ENCODE measurements around the gene MEIG1. TPM values are rescaled to one million over a fixed set of nuclear protein-coding genes. Genes with fewer than 3 reads are reported as not detected.
"Not testable (repeated sequence)": the region's sequence is repeated elsewhere in the genome, so short reads cannot be mapped to it uniquely, and the experiment has no call there.

The MEIG1 gene
- total RNA-seq, 1 experiment from 2014 or later: 1.6 TPM

DNA sequence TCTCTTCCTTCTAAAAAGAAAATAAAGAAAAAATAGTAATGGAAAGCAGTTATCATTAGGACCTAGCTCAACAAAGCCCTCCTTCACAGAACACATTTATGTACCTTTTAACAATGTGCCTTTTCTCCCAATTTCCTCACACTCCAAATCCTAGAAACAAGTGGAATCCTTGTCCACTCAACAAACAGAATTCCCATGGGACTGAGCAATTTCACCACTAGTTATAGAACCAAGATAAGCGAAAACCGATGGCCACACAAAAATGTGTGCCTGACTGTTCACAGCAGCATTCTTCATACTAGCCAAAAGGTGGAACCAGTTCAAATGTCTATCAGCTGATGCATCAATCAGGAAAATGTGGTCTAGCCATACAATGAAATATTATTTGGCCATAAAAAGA lies 22.6 kb upstream of the MEIG1 start:
- DNase-seq (no peak), ATAC-seq (no peak)
- Histone ChIP-seq H2AFZ (ENCODE audit: low read length) (no peak overlapping the region), H3K27me3 (ENCODE audit: low read length) (no peaks in the 10 kb centered on the region), H3K9me2 (replicated peaks; ENCODE audit: low read length) (no peaks in the 10 kb centered on the region), H3K4me1 (ENCODE audit: insufficient read depth, low read length) (no peaks in the 10 kb centered on the region), H3K4me2 (ENCODE audit: low read length) (no peak overlapping the region), H3K36me3 (ENCODE audit: low read depth, low read length) (no peaks in the 10 kb centered on the region), H3K27ac (ENCODE audit: low read length) (no peak overlapping the region), H3K79me2 (ENCODE audit: low read length) (no peaks in the 10 kb centered on the region), H4K20me1 (ENCODE audit: low read length) (no peaks in the 10 kb centered on the region), H3K4me3 (ENCODE audit: low read length) (no peak overlapping the region), H3F3A (ENCODE audit: low read length, unreplicated experiment) (no peaks in the 10 kb centered on the region), H3K9me3 (ENCODE audit: low read length) (no peaks in the 10 kb centered on the region), H3K9ac (ENCODE audit: low read length) (no peak overlapping the region)
- intact Hi-C loops (cut with micrococcal nuclease): no loop called here
- no peak for TF ChIP-seq EZH2phosphoT487 (IDR thresholded peaks at IDR 0.05; ENCODE audit: borderline replicate concordance, low read length)
- TF ChIP-seq EZH2 (IDR thresholded peaks at IDR 0.05; ENCODE audit: low read length, unreplicated experiment): no peak
- TF ChIP-seq, protein P1, sequence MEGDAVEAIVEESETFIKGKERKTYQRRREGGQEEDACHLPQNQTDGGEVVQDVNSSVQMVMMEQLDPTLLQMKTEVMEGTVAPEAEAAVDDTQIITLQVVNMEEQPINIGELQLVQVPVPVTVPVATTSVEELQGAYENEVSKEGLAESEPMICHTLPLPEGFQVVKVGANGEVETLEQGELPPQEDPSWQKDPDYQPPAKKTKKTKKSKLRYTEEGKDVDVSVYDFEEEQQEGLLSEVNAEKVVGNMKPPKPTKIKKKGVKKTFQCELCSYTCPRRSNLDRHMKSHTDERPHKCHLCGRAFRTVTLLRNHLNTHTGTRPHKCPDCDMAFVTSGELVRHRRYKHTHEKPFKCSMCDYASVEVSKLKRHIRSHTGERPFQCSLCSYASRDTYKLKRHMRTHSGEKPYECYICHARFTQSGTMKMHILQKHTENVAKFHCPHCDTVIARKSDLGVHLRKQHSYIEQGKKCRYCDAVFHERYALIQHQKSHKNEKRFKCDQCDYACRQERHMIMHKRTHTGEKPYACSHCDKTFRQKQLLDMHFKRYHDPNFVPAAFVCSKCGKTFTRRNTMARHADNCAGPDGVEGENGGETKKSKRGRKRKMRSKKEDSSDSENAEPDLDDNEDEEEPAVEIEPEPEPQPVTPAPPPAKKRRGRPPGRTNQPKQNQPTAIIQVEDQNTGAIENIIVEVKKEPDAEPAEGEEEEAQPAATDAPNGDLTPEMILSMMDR (conservative IDR thresholded peaks at IDR 0.05; ENCODE audit: low read depth, low read length): no peak
- ChIA-PET CTCF (no interaction called here), POLR2A (ENCODE audit: unreplicated experiment) (no interaction called here)
- no TSS peak for BruUV-seq (replicated peaks)

DNA sequence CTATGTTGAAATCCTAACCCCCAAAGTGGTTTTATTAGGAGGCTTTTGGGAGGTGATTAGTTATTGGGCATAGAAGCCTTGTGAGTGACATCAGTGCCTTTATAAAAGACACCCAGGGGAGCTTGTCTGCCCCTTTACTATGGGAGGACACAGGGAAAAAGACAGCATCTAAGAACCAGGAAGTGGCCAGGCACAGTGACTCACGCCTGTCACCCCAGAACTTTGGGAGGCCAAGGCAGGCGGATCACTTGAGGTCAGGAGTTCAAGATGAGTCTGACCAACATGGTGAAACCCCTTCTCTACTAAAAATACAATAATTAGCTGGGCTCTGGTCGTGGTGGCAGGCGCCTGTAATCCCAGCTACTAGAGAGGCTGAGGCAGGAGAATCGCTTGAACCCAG lies 20.2 kb upstream of the MEIG1 start:
- H3K9me3 ChIP-seq (ENCODE audit: low read length); DNase-seq; H3K27ac ChIP-seq (ENCODE audit: low read length); H3K4me2 ChIP-seq (ENCODE audit: low read length); ATAC-seq; CTCF ChIA-PET; H3F3A ChIP-seq (ENCODE audit: low read length, unreplicated experiment); H3K36me3 ChIP-seq (ENCODE audit: low read depth, low read length); H3K79me2 ChIP-seq (ENCODE audit: low read length); H3K4me1 ChIP-seq (ENCODE audit: insufficient read depth, low read length); H2AFZ ChIP-seq (ENCODE audit: low read length); H3K9ac ChIP-seq (ENCODE audit: low read length); H3K27me3 ChIP-seq (ENCODE audit: low read length); BruUV-seq (replicated peaks); POLR2A ChIA-PET (ENCODE audit: unreplicated experiment); H4K20me1 ChIP-seq (ENCODE audit: low read length); H3K9me2 ChIP-seq (replicated peaks; ENCODE audit: low read length); H3K4me3 ChIP-seq (ENCODE audit: low read length); intact Hi-C loops (cut with micrococcal nuclease): not testable (repeated sequence)

DNA sequence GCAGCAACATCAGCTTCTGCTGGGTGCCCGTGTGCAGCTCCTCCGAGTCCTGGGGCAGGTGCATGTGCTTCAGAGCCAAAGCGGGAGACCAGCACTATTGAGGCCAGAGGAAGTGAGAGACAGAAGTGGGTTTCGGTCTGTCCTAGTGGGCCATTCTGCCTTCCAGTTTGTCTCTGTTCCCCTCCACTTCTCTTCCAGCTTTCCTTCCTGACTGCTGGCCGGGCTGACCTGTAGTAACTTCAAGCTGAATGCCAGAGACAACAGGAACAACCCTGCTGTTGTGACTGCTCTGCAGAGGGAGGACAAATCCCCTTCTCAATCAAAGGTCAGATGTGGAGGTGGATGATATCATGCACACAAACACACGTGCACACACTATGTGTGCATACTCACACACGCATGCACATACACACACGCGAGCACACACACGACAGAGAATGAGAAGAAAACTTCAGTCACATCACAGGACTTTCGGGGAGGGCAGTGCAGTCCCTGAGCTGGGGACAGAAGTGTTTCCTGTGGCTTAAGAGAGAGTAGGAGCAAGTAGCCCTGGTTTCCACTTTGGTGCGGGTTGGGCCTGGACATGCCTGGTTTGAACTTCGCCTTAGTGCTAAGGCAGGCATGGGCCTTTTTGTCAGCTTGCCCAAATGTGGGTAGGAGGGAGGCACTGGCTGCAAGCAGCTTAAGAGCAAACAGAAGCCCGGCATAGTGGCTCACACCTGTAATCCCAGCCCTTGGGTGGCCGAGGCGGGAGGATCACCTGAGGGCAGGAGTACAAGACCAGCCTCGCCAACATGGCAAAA lies 16.8 kb upstream of the MEIG1 start:
- H3K9ac ChIP-seq (ENCODE audit: low read length); H3K4me2 ChIP-seq (ENCODE audit: low read length); ATAC-seq; H3K27ac ChIP-seq (ENCODE audit: low read length); H2AFZ ChIP-seq (ENCODE audit: low read length); intact Hi-C loops (cut with micrococcal nuclease); H3K36me3 ChIP-seq (ENCODE audit: low read depth, low read length); H3K4me3 ChIP-seq (ENCODE audit: low read length); H3K79me2 ChIP-seq (ENCODE audit: low read length); H3K9me2 ChIP-seq (replicated peaks; ENCODE audit: low read length); DNase-seq; POLR2A ChIA-PET (ENCODE audit: unreplicated experiment); BruUV-seq (replicated peaks); H3K9me3 ChIP-seq (ENCODE audit: low read length); H3F3A ChIP-seq (ENCODE audit: low read length, unreplicated experiment); CTCF ChIA-PET; H4K20me1 ChIP-seq (ENCODE audit: low read length); H3K4me1 ChIP-seq (ENCODE audit: insufficient read depth, low read length); H3K27me3 ChIP-seq (ENCODE audit: low read length): not testable (repeated sequence)

DNA sequence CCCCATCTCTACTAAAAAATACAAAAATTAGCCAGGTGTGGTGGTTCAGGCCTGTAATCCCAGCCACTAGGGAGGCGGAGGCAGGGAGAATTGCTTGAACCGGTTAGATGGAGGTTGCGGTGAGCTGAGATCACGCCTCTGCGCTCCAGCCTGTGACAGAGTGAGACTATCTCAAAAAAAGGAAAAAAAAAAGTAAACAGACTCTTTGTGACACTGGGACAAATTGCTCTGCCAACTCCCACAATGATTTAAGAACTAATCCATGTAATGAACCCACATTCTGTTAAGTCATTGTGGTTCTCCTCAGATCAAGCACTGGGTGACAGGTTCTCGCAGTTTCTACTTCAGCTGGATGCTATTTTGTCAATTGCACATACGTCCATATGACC lies 16.2 kb upstream of the MEIG1 start:
- H3K9me2 ChIP-seq (replicated peaks; ENCODE audit: low read length); H2AFZ ChIP-seq (ENCODE audit: low read length); H3K36me3 ChIP-seq (ENCODE audit: low read depth, low read length); POLR2A ChIA-PET (ENCODE audit: unreplicated experiment); H3K79me2 ChIP-seq (ENCODE audit: low read length); H3F3A ChIP-seq (ENCODE audit: low read length, unreplicated experiment); H3K4me3 ChIP-seq (ENCODE audit: low read length); H3K27me3 ChIP-seq (ENCODE audit: low read length); H4K20me1 ChIP-seq (ENCODE audit: low read length); ATAC-seq; H3K4me1 ChIP-seq (ENCODE audit: insufficient read depth, low read length); DNase-seq; intact Hi-C loops (cut with micrococcal nuclease); H3K9ac ChIP-seq (ENCODE audit: low read length); CTCF ChIA-PET; H3K4me2 ChIP-seq (ENCODE audit: low read length); BruUV-seq (replicated peaks); H3K27ac ChIP-seq (ENCODE audit: low read length); H3K9me3 ChIP-seq (ENCODE audit: low read length): not testable (repeated sequence)

Measured in PC-3 (cell line).